ENCODE results near the gene RPS16. TPM values are rescaled to one million over a fixed set of nuclear protein-coding genes. Genes with fewer than 3 reads are reported as not detected.

Gene RPS16
- total and polyA plus RNA-seq, 9 of the 15 experiments (the other 6 are each of a cell fraction or from before 2014, with no cell fraction given), result 82.6 to 3,671 (median 2,204) TPM

GRCh38 chr19:39445196-39446111 lies 9.7 kb upstream of the RPS16 start, which contains the start of gene SUPT5H (continued):
- TF ChIP-seq FOXJ3 (CRISPR knock-in tag; IDR thresholded peaks at IDR 0.05) (no peak), ZNF79 (CRISPR knock-in tag; IDR thresholded peaks at IDR 0.05; ENCODE audit: low read depth) (no peak), HDAC3 (IDR thresholded peaks at IDR 0.05; ENCODE audit: borderline replicate concordance, partially characterized antibody) (no peak), MAFF (IDR thresholded peaks at IDR 0.05; ENCODE audit: low read length) (peak; percentile 64; the same call in 1 of the 2 replicates), TAF1 (IDR thresholded peaks at IDR 0.05; ENCODE audit: control insufficient read depth, extremely low read depth, insufficient read depth, low read length, severe bottlenecking) (peak; percentile 72), NCOA2 (IDR thresholded peaks at IDR 0.05; ENCODE audit: partially characterized antibody in 2 of 2) (no peak), CTBP1 (IDR thresholded peaks at IDR 0.05; ENCODE audit: borderline replicate concordance) (peak; percentile 62; the same call in 1 of the 2 replicates), ZNF165 (CRISPR knock-in tag; IDR thresholded peaks at IDR 0.05; ENCODE audit: borderline replicate concordance) (no peak), NFRKB (IDR thresholded peaks at IDR 0.05; ENCODE audit: low read depth) (peak; percentile 86), CEBPB (tag; IDR thresholded peaks at IDR 0.05) (no peak), ZNF197 (CRISPR knock-in tag; IDR thresholded peaks at IDR 0.05; ENCODE audit: low read depth) (no peak), ZBTB1 (CRISPR knock-in tag; IDR thresholded peaks at IDR 0.05; ENCODE audit: borderline replicate concordance, low read depth) (no peak), TCF15 (CRISPR knock-in tag; IDR thresholded peaks at IDR 0.05) (no peak), REST (IDR thresholded peaks at IDR 0.05; ENCODE audit: borderline replicate concordance) (no peak), REST (CRISPR knock-in tag; IDR thresholded peaks at IDR 0.05; ENCODE audit: low read depth) (peak; percentile 79), NKRF (IDR thresholded peaks at IDR 0.05; ENCODE audit: borderline replicate concordance) (peak; percentile 92), BCOR (IDR thresholded peaks at IDR 0.05) (peak; percentile 96)

Measured in K562 (cell line).